Type B pancreatic cell (in vitro differentiated cells): ENCODE results near the gene GPC5. TPM values are rescaled to one million over a fixed set of nuclear protein-coding genes. Genes with fewer than 3 reads are reported as not detected.

Source experiments
- DNase-seq: peaks from one replicate; pipeline ENCODE4 v3.0.0; 2021; ENCODE audit warnings: mixed read lengths; ENCODE audit not compliant: unreplicated experiment; ENCODE audit errors: extremely low spot score
- H3K27ac Mint-ChIP-seq: 2 replicates; pipeline ENCODE4 v1.8.0; 2021; ENCODE audit warnings: mild to moderate bottlenecking, mixed read lengths
- H3K27me3 Mint-ChIP-seq: 2 replicates; pipeline ENCODE4 v1.8.0; 2021; ENCODE audit warnings: mixed read lengths
- H3K36me3 Mint-ChIP-seq: 2 replicates; pipeline ENCODE4 v1.8.0; 2021; ENCODE audit warnings: mixed read lengths
- H3K4me1 Mint-ChIP-seq: one replicate; pipeline ENCODE4 v1.8.0; 2021; ENCODE audit warnings: mixed read lengths; ENCODE audit not compliant: unreplicated experiment
- H3K4me3 Mint-ChIP-seq: 2 replicates; pipeline ENCODE4 v1.8.0; 2021; ENCODE audit warnings: mild to moderate bottlenecking, mixed read lengths
- H3K9me3 Mint-ChIP-seq: 2 replicates; pipeline ENCODE4 v1.8.0; 2021; ENCODE audit warnings: mixed read lengths
- total RNA-seq: library from RNA; stranded (reverse); gene quantifications from 2 replicates; pipeline ENCODE4 v1.2.1, GENCODE V29; 2021; ENCODE audit warnings: low replicate concordance
- TF ChIP-seq, protein P1 (sequence below): fragments of 200-600 bp; sonication (generic); conservative IDR thresholded peaks from 2 replicates; pipeline ENCODE4 v1.5.0; 2021; ENCODE audit warnings: antibody characterized with exemption, mild to moderate bottlenecking

GPC5 gene
- total RNA-seq, 1 donor from 2014 or later = 2.8 TPM

DNA sequence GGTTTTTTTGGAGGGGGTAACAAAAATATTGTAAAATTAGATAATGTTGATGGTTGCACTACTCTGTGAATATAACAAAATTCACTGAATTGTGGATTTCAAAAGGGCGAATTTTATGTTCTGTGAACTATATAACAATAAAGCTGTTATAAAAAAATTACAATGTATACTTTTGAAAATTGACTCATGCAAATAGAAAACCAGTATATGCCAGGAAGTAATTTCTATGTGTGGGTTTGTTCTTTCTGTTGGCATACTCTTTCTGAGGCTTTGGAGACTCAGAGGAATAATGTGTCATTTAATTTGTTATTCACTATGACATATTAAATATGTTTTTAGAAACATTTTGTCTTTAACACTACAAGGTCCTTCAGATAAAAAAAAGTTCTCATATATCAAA, 310.1 kb downstream of the GPC5 start:
- H3K27me3 Mint-ChIP-seq = no peaks in the 10 kb centered on the region
- H3K36me3 Mint-ChIP-seq = no peaks in the 10 kb centered on the region
- no peak overlapping the region for H3K27ac Mint-ChIP-seq
- no peak overlapping the region for H3K4me3 Mint-ChIP-seq
- DNase-seq = no peak
- H3K4me1 Mint-ChIP-seq = no peaks in the 10 kb centered on the region
- TF ChIP-seq, protein P1, sequence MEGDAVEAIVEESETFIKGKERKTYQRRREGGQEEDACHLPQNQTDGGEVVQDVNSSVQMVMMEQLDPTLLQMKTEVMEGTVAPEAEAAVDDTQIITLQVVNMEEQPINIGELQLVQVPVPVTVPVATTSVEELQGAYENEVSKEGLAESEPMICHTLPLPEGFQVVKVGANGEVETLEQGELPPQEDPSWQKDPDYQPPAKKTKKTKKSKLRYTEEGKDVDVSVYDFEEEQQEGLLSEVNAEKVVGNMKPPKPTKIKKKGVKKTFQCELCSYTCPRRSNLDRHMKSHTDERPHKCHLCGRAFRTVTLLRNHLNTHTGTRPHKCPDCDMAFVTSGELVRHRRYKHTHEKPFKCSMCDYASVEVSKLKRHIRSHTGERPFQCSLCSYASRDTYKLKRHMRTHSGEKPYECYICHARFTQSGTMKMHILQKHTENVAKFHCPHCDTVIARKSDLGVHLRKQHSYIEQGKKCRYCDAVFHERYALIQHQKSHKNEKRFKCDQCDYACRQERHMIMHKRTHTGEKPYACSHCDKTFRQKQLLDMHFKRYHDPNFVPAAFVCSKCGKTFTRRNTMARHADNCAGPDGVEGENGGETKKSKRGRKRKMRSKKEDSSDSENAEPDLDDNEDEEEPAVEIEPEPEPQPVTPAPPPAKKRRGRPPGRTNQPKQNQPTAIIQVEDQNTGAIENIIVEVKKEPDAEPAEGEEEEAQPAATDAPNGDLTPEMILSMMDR = no peak
- H3K9me3 Mint-ChIP-seq = no peaks in the 10 kb centered on the region

DNA sequence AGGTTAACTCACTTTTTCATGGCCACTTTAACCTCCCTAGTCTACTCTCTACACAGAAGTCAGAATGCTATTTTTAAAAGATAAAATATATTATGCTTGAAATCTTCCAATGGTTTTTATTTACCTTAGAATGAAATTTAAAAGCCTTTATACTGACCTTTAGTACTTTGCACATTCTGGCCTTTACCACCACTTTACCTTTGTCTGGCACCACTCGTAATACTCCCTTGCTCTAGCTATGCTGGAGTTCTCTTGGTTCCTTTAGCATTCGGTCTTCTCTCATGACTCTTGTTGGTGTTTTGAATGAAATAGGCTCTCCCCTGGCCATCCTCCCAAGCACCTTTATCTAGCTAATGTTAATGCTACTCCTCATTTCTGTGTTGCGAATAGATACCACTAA, 310.8 kb downstream of the GPC5 start:
- no peaks in the 10 kb centered on the region for H3K27me3 Mint-ChIP-seq
- no peaks in the 10 kb centered on the region for H3K9me3 Mint-ChIP-seq
- TF ChIP-seq, protein P1 = no peak
- no peaks in the 10 kb centered on the region for H3K4me1 Mint-ChIP-seq
- H3K27ac Mint-ChIP-seq = no peak overlapping the region
- H3K4me3 Mint-ChIP-seq = no peak overlapping the region
- DNase-seq = no peak
- no peaks in the 10 kb centered on the region for H3K36me3 Mint-ChIP-seq

DNA sequence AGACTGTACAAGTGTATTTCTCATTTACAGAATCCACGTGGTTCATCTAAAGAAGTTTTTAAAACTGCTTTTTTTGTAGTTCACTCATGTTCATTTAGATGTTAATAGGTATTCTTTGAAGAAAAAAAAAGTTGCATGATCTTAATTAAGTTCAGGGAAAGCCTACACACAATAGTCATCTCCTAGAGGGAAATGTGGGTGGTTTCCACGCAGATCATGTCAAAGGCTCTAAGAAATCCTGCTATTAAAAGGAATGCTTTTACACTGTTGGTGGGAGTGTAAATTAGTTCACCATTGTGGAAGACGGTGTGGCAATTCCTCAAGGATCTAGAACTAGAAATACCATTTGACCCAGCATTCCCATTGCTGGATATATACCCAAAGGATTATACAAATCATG, 312.3 kb downstream of the GPC5 start:
- Mint-ChIP-seq H3K36me3 (no peaks in the 10 kb centered on the region), H3K4me3 (no peak overlapping the region), H3K27ac (no peak overlapping the region), H3K4me1 (peaks cover 6% of the 10 kb centered on the region), H3K27me3 (no peaks in the 10 kb centered on the region), H3K9me3 (no peaks in the 10 kb centered on the region)
- TF ChIP-seq, protein P1 = no peak
- no peak for DNase-seq

DNA sequence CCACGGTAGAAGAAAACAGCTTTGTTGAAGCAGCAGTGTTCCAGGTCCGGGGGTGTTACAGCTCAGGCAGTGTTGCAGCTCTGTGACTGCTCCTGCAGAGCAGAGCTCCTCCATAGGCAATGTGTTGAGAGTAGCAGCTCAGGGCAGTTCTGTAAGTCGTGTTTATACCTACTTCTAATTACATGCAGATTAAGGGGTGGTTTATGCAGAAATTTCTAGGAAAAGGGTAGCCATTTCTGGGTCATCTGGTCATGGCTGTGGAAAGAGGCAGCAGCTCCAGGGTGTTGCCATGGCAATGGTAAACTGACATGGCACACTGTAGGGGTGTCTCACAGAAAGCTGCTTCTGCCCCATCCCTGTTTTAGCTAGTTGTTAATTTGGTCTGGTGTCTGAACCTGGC, 316.4 kb downstream of the GPC5 start:
- TF ChIP-seq, protein P1 = no peak
- Mint-ChIP-seq H3K27ac (no peak overlapping the region), H3K4me3 (no peak overlapping the region), H3K9me3 (no peaks in the 10 kb centered on the region), H3K4me1 (peaks cover 6% of the 10 kb centered on the region), H3K27me3 (no peaks in the 10 kb centered on the region), H3K36me3 (no peaks in the 10 kb centered on the region)
- DNase-seq = no peak

DNA sequence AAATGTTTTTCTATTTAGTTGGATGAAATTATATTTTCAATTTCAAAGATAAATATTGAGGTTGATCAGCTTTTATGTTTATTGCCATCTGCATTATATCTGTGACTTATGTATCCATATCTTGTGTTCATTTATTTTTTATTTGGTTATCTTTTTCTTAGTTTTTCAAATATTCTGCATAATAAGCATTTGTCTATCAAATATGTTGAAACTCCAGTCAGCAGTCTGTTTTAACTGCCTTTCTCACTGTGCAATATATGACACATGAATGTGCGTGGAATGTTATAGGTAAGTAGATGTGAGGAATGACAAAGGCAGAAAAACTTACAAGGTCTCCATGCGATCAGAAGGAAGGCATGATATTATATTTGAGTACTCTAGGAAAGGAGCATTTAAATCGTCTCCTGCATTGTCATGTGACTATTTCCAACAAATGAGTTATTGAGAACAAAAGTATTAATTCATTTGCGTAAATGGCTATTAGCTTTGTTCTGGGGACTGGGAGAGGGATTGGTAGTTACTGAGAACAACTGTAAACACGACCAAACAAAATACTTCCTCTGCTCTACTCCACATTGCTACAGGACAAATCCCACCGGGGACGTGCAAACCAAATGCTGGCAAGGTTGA, 318.1 kb downstream of the GPC5 start:
- H3K4me3 Mint-ChIP-seq = no peak overlapping the region
- DNase-seq = no peak
- TF ChIP-seq, protein P1 = no peak
- no peak overlapping the region for H3K27ac Mint-ChIP-seq
- peaks cover 4% of the 10 kb centered on the region for H3K27me3 Mint-ChIP-seq
- H3K36me3 Mint-ChIP-seq = no peaks in the 10 kb centered on the region
- H3K4me1 Mint-ChIP-seq = peaks cover 10% of the 10 kb centered on the region
- no peaks in the 10 kb centered on the region for H3K9me3 Mint-ChIP-seq

DNA sequence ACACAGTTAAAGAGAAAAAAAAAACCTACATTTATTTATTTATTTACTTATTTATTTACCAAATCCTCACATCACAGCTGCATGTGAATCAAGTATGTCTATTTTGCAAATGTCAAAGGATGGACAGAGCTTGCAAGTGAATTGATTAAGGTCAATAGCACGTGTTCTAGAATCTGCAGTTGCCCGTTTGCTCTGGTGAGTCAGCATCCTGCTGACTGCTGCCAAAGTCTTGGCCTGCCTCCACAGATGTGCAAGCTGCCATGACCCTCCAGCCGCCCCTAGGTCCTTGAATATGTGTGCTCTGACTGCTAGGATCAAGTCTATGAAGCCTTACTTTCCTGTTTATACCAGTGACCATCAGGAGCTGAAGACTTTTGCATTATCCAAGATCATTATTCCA, 320.6 kb downstream of the GPC5 start:
- H3K27me3 Mint-ChIP-seq = peaks cover 4% of the 10 kb centered on the region
- TF ChIP-seq, protein P1 = no peak
- no peak overlapping the region for H3K4me3 Mint-ChIP-seq
- no peaks in the 10 kb centered on the region for H3K9me3 Mint-ChIP-seq
- H3K4me1 Mint-ChIP-seq = peaks cover 10% of the 10 kb centered on the region
- no peaks in the 10 kb centered on the region for H3K36me3 Mint-ChIP-seq
- DNase-seq = no peak
- H3K27ac Mint-ChIP-seq = no peak overlapping the region
